ENCODE data around the gene GTF2F2. TPM values are rescaled to one million over a fixed set of nuclear protein-coding genes. Genes with fewer than 3 reads are reported as not detected.
"Not testable (repeated sequence)": the region's sequence is repeated elsewhere in the genome, so short reads cannot be mapped to it uniquely, and the experiment has no call there.

Gene GTF2F2
- polyA plus RNA-seq, 4 donors = 24.9 to 32.8 (median 28.3) TPM

DNA sequence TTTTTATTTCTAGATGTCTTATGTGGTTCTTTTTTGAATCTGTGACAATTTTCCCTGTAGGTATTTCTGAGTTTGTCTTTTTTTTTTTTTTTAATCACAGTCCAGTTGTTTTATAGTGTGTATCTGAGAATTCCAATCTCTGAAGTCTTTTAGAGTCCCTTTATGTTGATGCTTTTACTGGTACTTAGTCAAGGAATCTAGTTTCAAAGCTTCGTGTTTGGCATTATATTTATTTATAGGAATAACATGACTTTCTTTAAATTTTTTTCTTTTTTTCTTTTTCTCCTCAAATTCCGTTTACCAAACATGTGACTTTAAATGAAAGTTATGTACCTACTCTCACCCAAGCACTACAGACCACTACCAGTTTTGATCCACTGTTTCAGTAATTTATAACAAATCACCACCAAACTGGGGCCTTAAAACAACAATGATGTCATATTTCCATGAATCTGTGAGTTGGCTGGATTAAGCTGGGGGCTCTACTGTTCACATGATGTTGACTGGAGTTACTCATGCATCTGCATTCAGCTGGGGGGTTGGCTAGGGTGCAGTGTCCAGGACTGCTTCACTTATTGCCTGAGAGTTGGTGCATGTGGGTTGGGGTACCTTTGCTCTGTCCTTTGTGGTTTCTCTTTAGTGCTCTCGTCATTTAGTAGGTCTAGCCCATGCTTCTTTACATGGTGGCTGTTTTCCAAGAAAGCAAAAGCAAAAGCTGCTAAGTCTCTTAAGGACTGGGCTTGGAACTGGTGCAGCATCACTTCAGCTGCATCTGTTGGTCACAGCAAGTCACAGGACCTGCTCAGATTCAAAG lies 58.2 kb downstream of the GTF2F2 start:
- no peak for DNase-seq (ENCODE audit: low read depth in 4 of 4, low spot score in 2 of 4)

DNA sequence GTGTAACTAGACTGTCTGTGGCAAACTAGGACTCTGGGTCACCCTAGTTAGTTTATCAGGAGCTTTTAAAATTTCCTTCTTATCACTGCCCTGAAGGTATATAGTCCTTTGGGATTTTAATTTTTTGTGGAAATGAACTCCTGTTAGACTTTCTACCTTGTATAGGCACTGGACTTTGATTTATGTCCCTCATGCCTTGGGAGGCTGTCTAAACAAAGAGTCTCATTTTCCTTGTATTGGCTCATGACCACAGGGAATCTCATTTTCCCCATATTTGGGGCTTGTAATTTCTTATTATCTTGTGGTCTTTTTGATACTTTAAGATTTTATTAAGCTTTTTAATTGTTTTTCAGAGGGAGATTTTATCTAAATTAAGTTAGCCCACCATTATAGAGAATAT lies 59.1 kb downstream of the GTF2F2 start:
- DNase-seq (ENCODE audit: low read depth in 4 of 4, low spot score in 2 of 4) = no peak

DNA sequence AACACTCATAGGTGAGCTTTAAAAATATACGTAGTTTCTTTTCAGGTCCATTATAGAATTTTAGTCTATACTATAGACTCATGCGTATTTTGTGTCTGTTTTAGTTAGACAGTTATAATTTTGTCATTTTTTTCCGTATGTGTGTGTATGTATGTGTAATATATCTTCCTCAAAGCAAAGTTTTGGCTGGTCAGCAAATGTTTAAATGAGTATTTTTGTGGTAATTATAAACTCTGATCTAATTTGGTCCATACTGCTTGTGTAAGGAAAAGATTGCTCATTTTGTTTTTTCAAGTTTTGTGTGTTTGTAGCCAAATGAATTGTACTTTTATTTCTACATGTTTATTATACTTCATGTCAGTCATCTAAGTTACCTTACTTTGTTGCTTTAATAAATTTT lies 60.0 kb downstream of the GTF2F2 start:
- no peak for DNase-seq (ENCODE audit: low read depth in 4 of 4, low spot score in 2 of 4)

DNA sequence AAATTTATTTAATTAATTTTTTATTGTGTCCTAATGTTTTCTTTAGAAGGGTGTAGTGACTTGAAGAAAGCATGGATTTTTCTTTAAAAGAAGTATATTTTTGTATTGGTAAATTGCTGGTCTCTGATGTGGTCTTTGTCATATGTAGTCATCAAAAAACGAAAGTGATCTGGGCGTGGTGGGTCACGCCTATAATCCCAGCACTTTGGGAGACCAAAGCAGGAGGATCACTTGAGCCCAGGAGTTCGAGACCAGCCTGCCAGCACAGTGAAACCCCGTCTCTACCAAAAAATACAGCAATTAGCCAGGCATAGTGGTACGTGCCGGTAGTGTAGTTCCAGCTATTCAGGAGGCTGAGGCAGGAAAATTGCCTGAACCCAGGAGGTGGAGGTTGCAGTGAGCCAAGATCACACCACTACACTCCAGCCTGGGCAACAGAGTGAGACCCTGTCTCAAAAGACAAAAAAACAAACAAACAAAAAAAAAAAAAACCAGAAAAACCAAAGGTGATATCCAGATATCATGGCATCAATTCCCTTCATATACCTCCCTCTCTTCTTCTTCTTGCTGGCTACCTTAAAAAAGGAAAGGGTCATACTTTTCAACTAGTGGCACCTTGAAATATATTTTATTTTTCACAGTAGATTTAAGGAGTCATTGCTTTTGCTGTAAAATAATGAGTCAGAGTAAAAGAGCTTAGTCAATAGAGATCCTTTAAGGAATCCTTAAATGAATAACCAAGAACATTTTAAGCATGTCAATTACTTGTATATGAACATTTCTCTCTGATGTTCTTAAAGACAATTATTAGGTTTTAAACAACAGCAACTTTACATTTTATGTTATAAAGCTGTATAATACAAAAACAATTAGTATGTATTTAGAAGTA lies 60.6 kb downstream of the GTF2F2 start:
- no peak for DNase-seq (ENCODE audit: low read depth in 4 of 4, low spot score in 2 of 4)

DNA sequence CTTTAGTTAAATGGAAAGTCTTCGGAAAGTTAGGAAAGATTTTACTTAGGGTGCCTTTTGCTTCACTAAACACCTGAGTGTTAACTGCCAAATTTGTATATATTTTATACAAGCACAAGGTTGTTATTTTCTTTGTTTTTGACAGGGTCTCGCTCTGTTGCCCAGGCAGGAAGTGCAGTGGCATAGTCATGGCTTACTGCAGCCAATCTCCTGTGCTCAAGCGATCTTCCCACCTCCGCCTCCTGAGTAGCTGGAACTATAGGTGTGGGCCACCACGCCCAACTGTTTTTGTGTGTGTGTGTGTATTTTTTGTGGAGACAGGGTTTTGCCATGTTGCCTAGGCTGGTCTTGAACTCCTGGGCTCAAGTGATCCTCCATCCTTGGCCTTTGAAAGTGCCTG lies 64.4 kb downstream of the GTF2F2 start:
- DNase-seq (ENCODE audit: low read depth in 4 of 4, low spot score in 2 of 4) = no peak

DNA sequence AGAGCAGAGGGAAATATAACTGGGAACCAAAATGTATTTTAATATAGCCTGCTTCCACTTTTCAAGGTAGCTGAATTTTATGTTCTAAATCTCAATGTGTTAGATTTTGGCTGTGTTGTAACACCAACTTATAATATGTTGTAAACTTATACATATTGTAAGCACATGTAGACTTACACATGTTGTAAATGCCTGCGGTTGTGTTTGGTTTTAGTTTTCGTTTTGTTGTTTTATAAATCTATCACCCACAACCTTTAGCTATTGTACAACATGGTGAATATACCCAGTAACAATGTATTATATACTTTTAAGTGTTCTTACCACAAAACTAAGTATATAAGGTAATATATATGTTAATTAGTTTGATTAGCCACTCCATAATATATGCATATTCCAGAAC lies 65.0 kb downstream of the GTF2F2 start:
- no peak for DNase-seq (ENCODE audit: low read depth in 4 of 4, low spot score in 2 of 4)

DNA sequence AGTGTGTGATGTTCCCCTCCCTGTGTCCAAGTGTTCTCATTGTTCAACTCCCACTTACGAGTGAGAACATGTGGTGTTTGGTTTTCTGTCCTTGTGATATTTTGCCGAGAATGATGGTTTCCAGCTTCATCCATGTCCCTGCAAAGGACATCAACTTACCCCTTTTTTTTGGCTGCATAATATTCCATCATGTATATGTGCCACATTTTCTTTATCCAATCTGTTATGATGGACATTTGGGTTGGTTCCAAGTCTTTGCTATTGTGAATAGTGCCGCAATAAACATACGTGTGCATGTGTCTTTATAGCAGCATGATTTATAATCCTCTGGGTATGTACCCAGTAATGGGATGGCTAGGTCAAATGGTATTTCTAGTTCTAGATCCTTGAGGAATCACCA lies 68.8 kb downstream of the GTF2F2 start:
- DNase-seq (ENCODE audit: low read depth in 4 of 4, low spot score in 2 of 4) = not testable (repeated sequence)

DNA sequence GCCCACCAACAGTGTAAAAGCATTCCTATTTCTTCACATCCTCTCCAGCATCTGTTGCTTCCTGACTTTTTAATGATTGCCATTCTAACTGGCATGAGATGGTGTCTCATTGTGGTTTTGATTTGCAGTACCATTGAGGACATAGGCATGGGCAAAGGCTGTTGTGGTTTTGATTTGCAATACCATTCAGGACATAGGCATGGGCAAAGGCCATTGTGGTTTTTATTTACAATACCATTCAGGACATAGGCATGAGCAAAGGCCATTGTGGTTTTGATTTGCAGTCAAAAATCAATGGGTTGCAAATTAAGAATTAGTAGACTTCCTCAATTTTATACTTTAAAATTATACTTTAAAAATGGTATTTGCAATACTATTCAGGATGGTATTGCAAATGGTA lies 69.2 kb downstream of the GTF2F2 start:
- DNase-seq (ENCODE audit: low read depth in 4 of 4, low spot score in 2 of 4) = not testable (repeated sequence)

DNA sequence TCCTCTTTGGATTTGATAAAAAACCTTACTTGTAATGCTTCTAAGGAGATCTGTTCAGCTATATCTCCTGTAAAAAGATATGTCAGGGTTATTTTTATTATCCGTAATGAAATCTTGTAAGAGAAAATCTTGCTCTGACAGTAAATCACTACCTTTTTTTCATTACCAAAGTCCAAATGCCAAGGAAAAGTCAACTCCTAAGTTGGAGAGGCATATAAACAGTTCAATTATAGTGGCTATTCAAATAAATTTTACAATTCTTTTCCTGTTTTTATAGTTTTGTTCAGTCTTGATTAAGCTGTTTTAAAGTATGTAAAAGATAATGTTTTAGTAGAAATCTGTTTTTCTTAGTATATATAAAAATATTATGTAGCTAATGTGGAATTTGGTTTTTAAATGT lies 71.6 kb downstream of the GTF2F2 start:
- no peak for DNase-seq (ENCODE audit: low read depth in 4 of 4, low spot score in 2 of 4)

DNA sequence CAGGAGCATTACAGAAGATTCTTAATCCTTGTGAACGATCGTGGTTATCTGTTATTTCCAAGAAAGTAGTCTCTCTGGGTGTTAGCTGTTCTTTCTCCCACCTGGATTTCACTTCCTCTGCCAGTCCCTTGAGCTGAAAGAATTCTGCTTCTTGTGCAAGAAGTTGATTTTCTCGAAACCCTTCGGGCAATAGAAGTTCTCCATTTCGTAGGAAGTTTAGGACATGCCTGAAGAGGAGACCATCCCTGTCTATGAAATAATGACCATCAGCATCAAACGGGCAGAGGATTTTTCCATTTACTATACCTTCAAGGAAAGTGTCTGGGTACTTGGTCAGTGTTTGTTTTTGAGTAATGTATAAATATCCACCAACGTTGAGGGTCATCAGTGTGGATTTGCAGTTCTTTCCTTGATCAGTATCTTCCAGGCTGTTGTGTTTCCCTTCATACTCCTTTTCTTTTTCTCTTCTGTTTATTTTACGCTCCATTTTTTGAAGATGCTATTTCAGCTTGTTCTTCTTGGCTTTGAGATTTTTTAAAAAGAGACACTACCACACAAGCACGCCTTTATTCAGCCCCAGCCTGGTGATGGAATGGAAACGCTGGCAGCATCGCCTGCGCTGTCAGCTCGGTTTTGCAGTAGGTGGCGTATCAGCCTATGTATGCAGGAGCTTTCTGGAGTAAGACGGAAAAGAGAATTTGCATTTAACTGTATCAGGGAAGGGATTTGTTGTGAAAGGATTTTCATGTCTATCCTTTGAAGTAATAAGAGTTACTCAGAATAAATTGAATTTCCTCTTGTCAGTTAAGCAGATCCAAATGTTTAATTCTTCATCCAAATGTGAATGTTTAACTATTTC lies 74.0 kb downstream of the GTF2F2 start:
- DNase-seq (ENCODE audit: low read depth in 4 of 4, low spot score in 2 of 4) = no peak

DNA sequence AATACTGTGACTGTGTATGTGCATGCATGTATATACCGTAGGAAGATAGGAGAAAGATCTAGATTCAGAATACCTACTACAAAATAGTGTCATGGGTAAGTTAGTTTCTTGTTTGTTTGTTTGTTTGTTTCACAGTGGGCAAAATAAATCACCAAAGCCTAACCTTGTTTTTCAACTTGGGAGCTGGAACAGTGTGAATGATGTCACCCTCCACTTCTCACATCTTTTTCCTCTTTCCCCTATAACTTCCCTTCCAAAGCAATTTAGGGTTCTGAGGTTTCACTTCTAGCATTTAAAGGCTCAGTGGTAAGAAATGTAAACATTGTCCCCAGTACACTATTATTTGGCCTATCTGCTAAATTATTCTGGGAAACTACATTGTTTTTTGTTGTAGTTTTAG lies 75.1 kb downstream of the GTF2F2 start:
- no peak for DNase-seq (ENCODE audit: low read depth in 4 of 4, low spot score in 2 of 4)

DNA sequence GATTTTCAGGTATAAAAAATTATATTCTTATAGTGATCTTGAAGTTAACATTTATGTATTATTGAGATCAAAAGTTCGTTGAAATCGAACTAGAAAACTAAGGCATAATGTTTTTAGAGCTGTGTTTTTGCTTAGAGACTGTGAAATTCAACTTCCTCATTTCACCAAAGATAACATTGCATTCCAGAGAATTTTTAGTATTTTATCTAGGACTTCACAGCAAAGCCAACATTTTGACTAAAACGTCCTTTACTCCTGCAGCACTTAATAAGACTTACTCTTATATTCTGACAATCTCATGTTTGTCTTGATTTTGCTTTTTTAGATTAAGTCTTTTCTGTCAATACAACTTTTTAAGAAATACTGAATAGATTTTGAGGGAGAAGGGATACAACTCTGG lies 75.8 kb downstream of the GTF2F2 start:
- no peak for DNase-seq (ENCODE audit: low read depth in 4 of 4, low spot score in 2 of 4)

DNA sequence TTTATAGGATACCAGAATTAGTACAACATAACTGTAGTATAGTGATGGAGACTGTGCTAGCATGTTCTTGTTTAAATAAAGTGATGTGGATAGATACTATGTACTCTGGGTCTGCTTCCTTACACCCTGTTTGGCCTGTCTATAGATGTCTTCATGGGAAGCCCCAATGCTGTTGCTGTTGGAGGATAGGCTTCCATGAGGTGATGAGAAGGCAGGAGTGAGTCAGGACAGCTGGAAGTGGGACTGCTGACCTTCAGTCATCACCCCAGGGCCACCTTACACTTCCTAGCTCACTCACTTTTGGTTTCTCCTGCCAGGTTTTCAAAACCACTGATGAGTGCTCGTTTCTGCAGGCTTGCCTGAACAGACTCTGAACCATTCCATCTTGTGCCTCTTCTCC lies 76.3 kb downstream of the GTF2F2 start:
- DNase-seq (ENCODE audit: low read depth in 4 of 4, low spot score in 2 of 4) = no peak

DNA sequence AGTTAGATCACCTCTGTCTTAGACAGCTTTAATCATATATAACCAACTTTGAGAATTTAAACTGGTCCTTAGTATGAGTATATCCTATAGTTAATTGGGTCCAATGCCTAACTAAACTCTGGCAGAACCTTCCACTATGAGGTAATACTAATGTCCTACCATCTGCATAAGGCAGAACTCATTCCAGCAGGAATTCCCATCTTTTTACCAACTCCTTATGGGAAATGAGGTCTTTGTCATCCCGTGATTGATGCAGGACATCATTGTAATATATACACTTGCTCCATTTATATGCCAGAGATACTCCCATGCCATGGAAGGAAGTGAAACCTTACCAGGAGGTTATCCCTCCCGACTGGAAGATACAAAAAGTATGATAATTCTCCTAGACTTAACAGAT lies 77.7 kb downstream of the GTF2F2 start:
- DNase-seq (ENCODE audit: low read depth in 4 of 4, low spot score in 2 of 4) = no peak

DNA sequence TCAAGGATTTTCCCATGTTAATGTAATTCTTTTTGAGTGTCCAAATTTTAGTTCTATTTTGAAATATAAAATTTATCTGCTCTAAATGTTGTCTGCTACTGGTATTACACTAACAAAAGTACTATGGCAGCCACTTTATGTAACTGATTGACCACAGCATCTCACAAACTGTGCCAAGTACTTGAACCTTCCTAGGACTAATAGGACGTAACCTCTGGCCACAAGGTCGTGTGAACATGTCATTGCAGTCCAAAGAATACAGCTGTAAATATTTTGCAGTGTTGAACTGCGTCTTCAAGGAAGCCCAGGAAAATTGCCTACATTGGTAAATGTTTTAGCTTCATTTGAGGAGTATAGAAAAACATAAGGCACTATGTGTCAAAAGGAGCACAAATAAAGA lies 78.6 kb downstream of the GTF2F2 start:
- no peak for DNase-seq (ENCODE audit: low read depth in 4 of 4, low spot score in 2 of 4)

DNA sequence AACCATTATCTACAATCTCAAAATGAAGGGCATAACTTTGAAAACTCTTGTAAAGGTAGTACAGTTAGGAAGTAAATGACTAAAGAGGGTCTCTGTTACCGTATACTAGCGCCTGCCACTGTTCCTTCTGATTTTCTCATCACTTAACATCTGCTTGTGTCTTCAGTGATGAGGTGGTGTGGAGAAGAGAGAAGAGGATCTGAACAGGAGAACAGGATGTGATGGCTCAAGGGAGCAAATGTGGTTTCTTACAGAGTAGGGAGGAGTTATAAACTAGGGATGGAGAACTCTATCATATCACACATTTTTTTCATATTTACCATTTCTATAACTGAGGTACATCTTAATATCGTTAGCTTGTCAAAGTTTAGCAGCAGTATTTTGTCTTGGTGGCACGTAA lies 79.4 kb downstream of the GTF2F2 start:
- no peak for DNase-seq (ENCODE audit: low read depth in 4 of 4, low spot score in 2 of 4)

DNA sequence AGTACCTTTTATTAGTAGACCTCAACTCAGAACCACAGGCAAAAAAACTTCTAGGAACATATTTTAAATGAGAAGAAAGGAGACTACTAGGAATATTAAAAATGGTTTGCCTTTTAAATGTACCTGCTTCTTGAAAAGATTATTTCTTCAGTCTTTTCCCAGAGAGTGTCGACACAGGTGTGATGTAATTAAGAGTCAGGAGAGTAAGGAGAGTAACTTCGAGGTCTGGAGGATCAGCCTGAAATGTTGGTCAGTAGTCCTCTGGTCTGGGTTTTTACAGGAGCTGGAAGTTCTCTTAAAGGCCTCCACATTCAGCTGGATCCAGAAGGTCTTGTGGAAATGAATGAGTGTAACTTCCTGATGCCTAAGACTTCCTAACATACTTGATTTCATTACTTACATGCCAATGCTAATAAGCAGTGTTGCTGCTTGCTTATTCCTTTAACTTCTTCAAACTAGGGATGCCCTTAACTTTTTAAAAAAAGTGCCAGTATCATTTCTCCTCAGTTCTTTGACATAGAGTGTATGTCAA lies 80.5 kb downstream of the GTF2F2 start, which contains the start of gene KCTD4:
TSS of gene KCTD4 (minus strand) at position 345 of the 532 bp plus-strand sequence. CDS start 6,478 bp downstream, outside the sequence.
- no peak for DNase-seq (ENCODE audit: low read depth in 4 of 4, low spot score in 2 of 4)

DNA sequence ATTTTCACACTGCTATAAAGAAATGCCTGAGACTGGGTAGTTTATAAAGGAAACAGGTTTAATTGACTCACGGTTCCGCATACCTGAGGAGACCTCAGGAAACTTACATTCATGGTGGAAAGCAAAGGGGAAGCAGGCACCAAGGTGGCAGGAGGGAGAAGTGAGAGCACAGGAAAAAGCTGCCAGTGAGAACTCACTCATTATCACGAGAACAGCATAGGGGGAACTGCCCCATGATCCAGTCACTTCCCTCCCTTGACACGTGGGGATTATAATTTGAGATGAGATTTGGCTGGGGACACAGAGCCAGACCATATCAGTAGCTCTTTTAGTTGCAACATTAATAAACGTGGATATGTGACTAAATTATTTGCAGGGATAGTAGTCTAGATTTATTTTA lies 84.8 kb downstream of the GTF2F2 start:
- no peak for DNase-seq (ENCODE audit: low read depth in 4 of 4, low spot score in 2 of 4)

DNA sequence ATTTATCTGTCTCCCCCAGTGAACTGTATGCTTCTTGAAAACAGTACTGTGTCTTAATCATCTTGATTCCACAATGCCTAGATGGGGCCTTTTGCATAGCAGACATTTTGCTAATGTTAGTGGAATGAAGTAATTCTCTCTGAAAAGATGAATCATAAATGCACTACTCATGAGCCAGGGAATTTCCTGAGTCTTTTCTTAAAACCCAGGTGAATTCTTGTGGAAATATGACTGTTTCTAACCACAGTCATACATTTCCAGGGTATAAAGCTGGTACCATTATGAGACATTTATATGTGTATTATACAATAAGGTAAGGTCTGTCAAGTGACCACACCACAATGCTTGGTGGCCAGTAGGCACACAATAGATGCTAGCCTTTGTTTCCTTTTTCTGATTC lies 86.0 kb downstream of the GTF2F2 start:
- no peak for DNase-seq (ENCODE audit: low read depth in 4 of 4, low spot score in 2 of 4)

DNA sequence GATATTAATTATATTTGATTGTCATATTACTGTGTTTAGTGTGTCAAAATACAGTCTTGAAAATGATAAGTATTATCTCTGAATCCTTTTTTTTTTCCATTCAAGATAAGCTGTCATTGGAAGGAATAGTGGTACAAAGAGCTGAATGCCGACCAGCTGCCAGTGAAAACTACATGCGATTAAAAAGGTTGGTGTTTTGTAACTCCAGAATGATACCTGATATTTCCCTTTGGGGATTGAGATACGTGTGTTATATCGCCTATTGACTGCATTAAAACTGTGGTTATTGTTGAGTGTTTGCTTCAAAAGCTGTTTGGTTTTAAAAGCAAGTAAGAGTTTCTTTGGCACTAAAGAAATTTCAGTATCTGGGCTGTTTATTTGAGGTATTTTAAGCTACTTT lies 87.0 kb downstream of the GTF2F2 start:
- no peak for DNase-seq (ENCODE audit: low read depth in 4 of 4, low spot score in 2 of 4)

DNA sequence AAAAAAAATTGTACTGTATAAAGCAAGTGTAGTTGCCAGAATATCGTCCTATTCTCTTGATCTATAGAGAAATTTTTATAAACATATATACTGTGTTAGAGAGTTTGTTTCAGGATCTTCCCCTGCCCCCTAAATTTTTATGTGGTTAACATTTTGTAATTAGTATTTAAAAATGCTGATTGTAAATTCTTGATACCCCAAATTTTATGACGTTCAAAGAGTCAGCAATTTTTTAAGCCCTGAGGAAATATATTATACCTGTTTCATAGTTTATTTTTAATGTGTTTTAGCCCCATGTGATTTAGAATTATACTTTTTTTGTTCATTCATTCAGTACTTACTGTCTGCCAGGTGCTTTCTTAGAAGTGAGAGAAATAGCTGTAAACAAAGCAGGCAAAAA lies 87.8 kb downstream of the GTF2F2 start:
- DNase-seq (ENCODE audit: low read depth in 4 of 4, low spot score in 2 of 4) = no peak

Measured in left renal cortex interstitium (tissue), 4 donors.